Stimulated activated CD4-positive, alpha-beta T cell treated with anti-CD3 and anti-CD28 coated beads, Interleukin-15, amount 100 ng/mL, for 24 hours (primary cell): ENCODE measurements around the gene HAUS6.
A peak's percentile ranks its signal among the peaks of the same experiment; 100 is the strongest.
"Not testable (repeated sequence)": the region's sequence is repeated elsewhere in the genome, so short reads cannot be mapped to it uniquely, and the experiment has no call there.

ENCODE experiments used
- DNase-seq: peaks from one replicate; pipeline ENCODE4 v3.0.0-alpha.2; 2020

HAUS6 gene

GRCh38 chr9:19102631-19103345, at the start of gene HAUS6:
TSS of gene HAUS6 (minus strand) at chr9:19102904. CDS start at chr9:19102651, 253 bp downstream.
- DNase-seq = peak; percentile 88

GRCh38 chr9:19152160-19152498, 49.4 kb upstream of the HAUS6 start:
- DNase-seq = not testable (repeated sequence)

GRCh38 chr9:19151425-19152159, 48.9 kb upstream of the HAUS6 start:
- DNase-seq = no peak

- no peak for DNase-seq
Observed at GRCh38 chr9:19149230-19149629, 46.5 kb upstream of the HAUS6 start.

GRCh38 chr9:19148187-19148586, 45.5 kb upstream of the HAUS6 start:
- no peak for DNase-seq

- DNase-seq = no peak
Observed at GRCh38 chr9:19146441-19147024, 43.8 kb upstream of the HAUS6 start.

GRCh38 chr9:19145881-19146280, 43.2 kb upstream of the HAUS6 start:
- no peak for DNase-seq

- no peak for DNase-seq
Observed at GRCh38 chr9:19140259-19140658, 37.6 kb upstream of the HAUS6 start.

GRCh38 chr9:19138084-19138483, 35.4 kb upstream of the HAUS6 start:
- no peak for DNase-seq

GRCh38 chr9:19137282-19137681, 34.6 kb upstream of the HAUS6 start:
- no peak for DNase-seq

- no peak for DNase-seq
Observed at GRCh38 chr9:19136129-19136528, 33.4 kb upstream of the HAUS6 start.

- DNase-seq = no peak
Observed at GRCh38 chr9:19133549-19134345, 31.0 kb upstream of the HAUS6 start.

GRCh38 chr9:19130436-19130835, 27.7 kb upstream of the HAUS6 start:
- DNase-seq = no peak

GRCh38 chr9:19127871-19128500, 25.3 kb upstream of the HAUS6 start:
- DNase-seq = peak; percentile 32

- no peak for DNase-seq
Observed at GRCh38 chr9:19124430-19124793, 21.7 kb upstream of the HAUS6 start.

- no peak for DNase-seq
Observed at GRCh38 chr9:19122490-19123042, 19.9 kb upstream of the HAUS6 start.

GRCh38 chr9:19120877-19121276, 18.2 kb upstream of the HAUS6 start:
- no peak for DNase-seq

GRCh38 chr9:19119801-19120440, 17.2 kb upstream of the HAUS6 start:
- DNase-seq = no peak

- DNase-seq = no peak
Observed at GRCh38 chr9:19119246-19119645, 16.5 kb upstream of the HAUS6 start.

GRCh38 chr9:19117039-19117716, 14.5 kb upstream of the HAUS6 start:
- no peak for DNase-seq

GRCh38 chr9:19116107-19116790, 13.5 kb upstream of the HAUS6 start:
- DNase-seq = no peak
